Esophagus muscularis mucosa (tissue), 4 donors: ENCODE measurements around the gene ZNF831. TPM values are rescaled to one million over a fixed set of nuclear protein-coding genes. Genes with fewer than 3 reads are reported as not detected.

Experiments used
- DNase-seq: peaks from one replicate; pipeline ENCODE4 v3.0.0-alpha.2; 2017; ENCODE audit errors: extremely low spot score
- H3K27ac ChIP-seq, 4 donors: fragments of 200-600 bp; sonication (generic); replicated peaks in 1 of 4; 1 replicate in 3 of 4; 2 replicates in 1 of 4; pipeline ENCODE4 v1.5.1; 2016 to 2019; ENCODE audit warnings: mild to moderate bottlenecking in 1 of 4
- H3K27me3 ChIP-seq, 4 donors: fragments of 200-600 bp; sonication (generic); one replicate each; pipeline versions ENCODE4 v1.5.1 to v1.6.0; 2016 to 2019
- H3K36me3 ChIP-seq, 4 donors: fragments of 200-600 bp; sonication (generic); one replicate each; pipeline ENCODE4 v1.5.1; 2016 to 2019
- H3K4me1 ChIP-seq, 4 donors: fragments of 200-600 bp; sonication (generic); one replicate each; pipeline ENCODE4 v1.5.1; 2016 to 2019
- H3K4me3 ChIP-seq, 4 donors: fragments of 200-600 bp; sonication (generic); 1 replicate in 2 of 4; 2 replicates in 2 of 4; pipeline ENCODE4 v1.5.1; 2016 to 2019; ENCODE audit warnings: mild to moderate bottlenecking in 4 of 4, moderate library complexity in 1 of 4
- H3K9me3 ChIP-seq, 4 donors: fragments of 200-600 bp; sonication (generic); 1 replicate in 3 of 4; 2 replicates in 1 of 4; pipeline ENCODE4 v1.5.1; 2016 to 2019
- CTCF ChIP-seq, 3 experiments: fragments of 200-600 bp in 2 of 3; fragments of 450-650 bp in 1 of 3; sonication (generic) in 2 of 3; IDR thresholded peaks; one replicate each; pipeline ENCODE4 v1.5.1; 2017 to 2019; ENCODE audit warnings: antibody characterized with exemption in 3 of 3, mild to moderate bottlenecking in 2 of 3, moderate library complexity in 1 of 3
- EP300 ChIP-seq: sonication (generic); formaldehyde crosslinking; IDR thresholded peaks from one replicate; pipeline ENCODE4 v1.6.1; 2017; ENCODE audit warnings: antibody characterized with exemption
- POLR2A ChIP-seq: fragments of 450-650 bp; IDR thresholded peaks from one replicate; pipeline ENCODE4 v1.6.1; 2017; ENCODE audit warnings: antibody characterized with exemption, moderate library complexity, mild to moderate bottlenecking, low read depth
- POLR2AphosphoS5 ChIP-seq, 2 donors: sonication (generic); formaldehyde crosslinking; IDR thresholded peaks; one replicate each; pipeline ENCODE4 v1.6.1; 2017; ENCODE audit warnings: antibody characterized with exemption in 2 of 2
- WGBS: methylation state at CpG from one replicate; pipeline ENCODE4 v1.1.5; 2018; 5-methylcytosine and 5-hydroxymethylcytosine counted together
- intact Hi-C: fragments of 100-400 bp; cut with DNase I; formaldehyde crosslinking; loops from one replicate; pipeline ENCODE4 v1.15.1; 2023
- total RNA-seq, 4 donors: library from RNA; depleted of rRNA; stranded (reverse); fragments of >200 nt; gene quantifications; one replicate each; pipeline versions ENCODE4 v1.1.0 to v1.2.1, GENCODE V29; 2016

The ZNF831 gene
- total RNA-seq, 4 donors from 2014 or later = 0.34 to 1.3 (median 0.56) TPM

- H3K9me3 ChIP-seq = peaks cover 0 to 7% (median 2%) of the 10 kb centered on the region in 4 donors
- no peak overlapping the region for H3K27ac ChIP-seq
- no peak overlapping the region for H3K4me3 ChIP-seq
- intact Hi-C loops = no loop called here
- TF ChIP-seq EP300 (no peak), POLR2A (no peak), POLR2AphosphoS5 (IDR thresholded peaks at IDR 0.05) (no peak), CTCF (IDR thresholded peaks at IDR 0.05) (no peak)
- peaks cover 0 to 24% (median 0%) of the 10 kb centered on the region in 4 donors for H3K27me3 ChIP-seq
- H3K4me1 ChIP-seq = no peaks in the 10 kb centered on the region
- 85% methylated on average over 11 of the region's 11 CpGs for WGBS
- DNase-seq = no peak
- H3K36me3 ChIP-seq = no peaks in the 10 kb centered on the region
These were observed 2.5 kb downstream of the ZNF831 start for GRCh38 chr20:59165891-59166709.

- DNase-seq = no peak
- intact Hi-C loops = no loop called here
- TF ChIP-seq POLR2AphosphoS5 (IDR thresholded peaks at IDR 0.05) = no peak
- TF ChIP-seq EP300 = no peak
- no peak for TF ChIP-seq CTCF (IDR thresholded peaks at IDR 0.05)
- TF ChIP-seq POLR2A = no peak
- Histone ChIP-seq H3K4me1 (peaks cover 0 to under 1% (median 0%) of the 10 kb centered on the region in 4 donors), H3K27me3 (peaks cover 0 to 22% (median 0%) of the 10 kb centered on the region in 4 donors), H3K4me3 (no peak overlapping the region), H3K27ac (no peak overlapping the region), H3K9me3 (peaks cover 0 to 7% (median 2%) of the 10 kb centered on the region in 4 donors), H3K36me3 (no peaks in the 10 kb centered on the region)
- 76% methylated on average over 6 of the region's 6 CpGs for WGBS
These were observed 7.1 kb downstream of the ZNF831 start for GRCh38 chr20:59170406-59171349.

- H3K4me3 ChIP-seq = no peak overlapping the region
- 98% methylated on average over 8 of the region's 8 CpGs for WGBS
- TF ChIP-seq POLR2A = no peak
- no peak for TF ChIP-seq POLR2AphosphoS5 (IDR thresholded peaks at IDR 0.05)
- no peak for TF ChIP-seq CTCF (IDR thresholded peaks at IDR 0.05)
- TF ChIP-seq EP300 = no peak
- intact Hi-C loops = no loop called here
- peaks cover 0 to 7% (median 2%) of the 10 kb centered on the region in 4 donors for H3K9me3 ChIP-seq
- no peak overlapping the region for H3K27ac ChIP-seq
- peaks cover 0 to 26% (median 0%) of the 10 kb centered on the region in 4 donors for H3K27me3 ChIP-seq
- DNase-seq = no peak
- H3K4me1 ChIP-seq = peaks cover 0 to 3% (median 0%) of the 10 kb centered on the region in 4 donors
- H3K36me3 ChIP-seq = no peaks in the 10 kb centered on the region
These were observed 8.4 kb downstream of the ZNF831 start for GRCh38 chr20:59171986-59172385.

- peaks cover 0 to 3% (median 0%) of the 10 kb centered on the region in 4 donors for H3K4me1 ChIP-seq
- DNase-seq = no peak
- 76% methylated on average over 7 of the region's 7 CpGs for WGBS
- no peak overlapping the region for H3K27ac ChIP-seq
- H3K36me3 ChIP-seq = no peaks in the 10 kb centered on the region
- intact Hi-C loops = no loop called here
- no peak for TF ChIP-seq EP300
- no peak for TF ChIP-seq CTCF (IDR thresholded peaks at IDR 0.05)
- TF ChIP-seq POLR2AphosphoS5 (IDR thresholded peaks at IDR 0.05) = no peak
- TF ChIP-seq POLR2A = no peak
- H3K4me3 ChIP-seq = no peak overlapping the region
- peaks cover 0 to 27% (median 0%) of the 10 kb centered on the region in 4 donors for H3K27me3 ChIP-seq
- H3K9me3 ChIP-seq = peaks cover 0 to 6% (median 2%) of the 10 kb centered on the region in 4 donors
These were observed 10.4 kb downstream of the ZNF831 start for GRCh38 chr20:59173938-59174491.
